NCI-H146 treated with DMSO at 0.1 percent for 48 hours (cell line): ENCODE results near the gene CDK3.

Experiments
- DNase-seq: peaks from one replicate; lab custom pipeline; 2025; ENCODE audit not compliant: unreplicated experiment; lab: John Stamatoyannopoulos, UW

The CDK3 gene

DNA sequence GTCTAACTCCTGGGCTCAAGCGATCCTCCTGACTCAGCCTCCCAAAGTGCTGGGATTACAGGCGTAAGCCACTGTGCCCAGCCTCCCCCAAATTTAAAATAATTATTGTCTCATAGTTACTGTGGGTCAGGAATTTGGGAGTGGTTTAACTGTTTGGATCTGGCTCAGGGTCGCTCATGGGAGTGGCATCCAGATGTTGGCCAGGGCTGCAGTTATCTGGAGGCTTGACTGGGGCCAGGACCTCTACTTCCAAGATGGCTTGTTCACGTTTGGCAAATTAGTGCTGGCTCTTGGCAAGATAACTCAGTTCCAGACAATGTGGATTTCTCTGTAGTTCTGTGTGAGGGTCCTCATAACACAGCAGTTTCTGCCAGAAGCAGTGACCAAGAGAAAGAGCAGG lies 13.6 kb upstream of the CDK3 start:
- no peak for DNase-seq

DNA sequence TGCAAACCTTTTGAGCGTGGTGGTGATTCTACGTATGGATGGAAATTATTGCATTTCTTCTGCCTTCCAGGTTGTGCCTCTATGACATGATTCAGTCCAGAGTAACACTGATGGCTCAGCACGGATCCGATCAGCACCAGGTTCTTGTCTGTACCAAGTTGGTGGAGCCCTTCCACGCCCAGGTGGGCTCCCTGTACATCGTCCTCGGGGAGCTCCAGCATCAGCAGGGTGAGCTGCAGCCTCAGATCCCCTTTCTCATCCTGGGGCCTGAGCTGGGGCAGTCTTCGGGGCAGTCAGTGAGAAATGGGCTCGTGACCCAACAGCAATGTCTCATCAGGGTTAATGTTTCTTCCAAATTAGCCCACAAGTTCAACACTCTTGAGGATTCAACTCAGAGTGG lies 9.3 kb upstream of the CDK3 start:
- no peak for DNase-seq

DNA sequence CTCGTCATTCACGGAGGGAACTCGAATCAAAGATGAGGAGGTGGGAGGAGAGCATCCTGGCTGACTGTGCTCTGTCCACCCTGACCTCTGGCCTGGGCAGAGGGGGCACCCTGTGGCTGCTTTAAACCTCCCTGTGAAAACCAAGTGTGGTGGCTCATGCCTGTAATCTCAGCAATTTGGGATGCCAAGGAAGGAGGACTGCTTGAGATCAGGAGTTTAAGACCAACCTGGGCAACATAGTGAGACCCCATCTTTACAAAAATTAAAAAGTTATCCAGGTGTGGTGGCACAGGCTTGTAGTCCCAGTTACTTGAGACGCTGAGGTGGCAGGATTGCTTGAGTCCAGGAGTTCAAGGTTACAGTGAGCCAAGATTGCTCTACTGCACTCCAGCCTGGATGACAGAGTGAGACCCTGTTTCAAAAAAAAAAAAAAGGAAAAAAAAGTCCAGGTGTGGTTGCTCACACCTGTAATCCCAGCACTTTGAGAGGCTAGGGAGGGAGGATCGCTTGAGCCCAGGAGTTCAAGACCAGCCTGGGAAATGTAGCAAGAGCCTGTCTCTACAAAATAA lies 5.8 kb upstream of the CDK3 start:
- DNase-seq, result no peak

DNA sequence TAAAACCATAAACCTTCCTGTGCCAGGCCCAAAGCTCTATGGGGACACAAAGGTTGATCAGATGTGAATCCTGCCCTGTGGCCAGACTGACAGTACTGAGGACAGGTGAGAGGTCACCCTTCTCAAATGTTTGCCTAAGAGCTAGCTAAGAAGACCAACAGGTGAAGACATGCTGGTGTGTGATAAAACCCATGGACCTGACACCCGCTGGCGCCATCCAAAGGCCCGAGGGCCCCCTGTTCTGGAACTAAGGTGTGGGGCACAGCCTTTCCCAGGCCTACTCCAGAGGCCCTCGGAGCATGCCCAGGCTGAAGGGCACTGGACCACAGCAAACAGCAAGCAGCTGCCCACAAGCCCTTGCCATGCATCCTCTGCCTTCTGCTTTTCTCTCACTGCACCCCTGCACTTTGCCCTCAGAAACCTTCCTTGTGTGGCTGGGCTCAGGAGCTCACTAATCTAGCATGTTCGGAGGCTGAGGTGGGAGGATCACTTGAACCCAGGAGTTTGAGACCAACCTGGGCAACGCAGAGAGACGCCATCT lies 5.2 kb upstream of the CDK3 start:
- no peak for DNase-seq

DNA sequence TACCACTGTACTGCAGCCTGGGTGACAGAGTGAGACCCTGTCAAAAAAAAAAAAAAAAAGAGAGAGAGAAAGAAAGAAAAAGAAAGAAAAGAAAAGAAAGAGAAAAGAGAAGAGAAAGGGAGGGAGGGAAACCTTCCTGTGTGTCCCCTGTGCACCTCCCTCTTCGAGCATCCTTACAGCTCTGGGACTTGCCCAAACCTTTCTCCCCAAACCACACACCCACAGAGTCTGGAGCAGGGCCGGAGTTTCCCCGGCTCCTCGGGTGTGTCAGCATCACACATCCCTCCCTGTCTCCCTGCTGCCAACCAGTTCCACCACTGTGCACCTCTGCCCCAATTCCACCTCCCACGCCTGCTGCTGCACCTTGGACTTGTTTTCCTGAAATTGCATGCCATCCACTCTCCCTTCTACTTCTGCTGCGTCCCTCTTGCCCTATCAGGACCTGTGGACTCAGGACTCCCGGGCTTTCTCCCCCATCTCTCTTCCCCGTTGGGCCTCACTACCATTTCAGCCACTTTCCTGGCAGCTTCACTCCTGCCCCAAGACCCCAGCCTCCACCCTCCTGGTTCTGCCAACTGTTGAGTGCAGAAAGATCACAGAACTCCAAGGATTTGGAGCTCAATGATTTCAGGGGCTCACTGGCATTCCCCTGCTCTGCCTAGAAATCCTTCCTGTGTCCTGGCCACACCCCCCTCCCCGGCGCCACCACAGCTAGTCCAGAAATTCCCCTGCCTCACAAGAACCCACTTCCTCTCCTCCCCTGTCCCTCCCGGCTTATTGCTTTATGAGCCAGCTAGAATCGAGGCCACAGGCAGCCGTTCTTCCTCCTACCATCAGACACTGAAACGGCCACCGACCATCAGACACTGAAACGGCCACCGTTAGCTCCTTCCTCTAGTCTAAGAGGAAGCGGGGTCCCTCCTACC lies 3.7 kb upstream of the CDK3 start:
- DNase-seq, result no peak

DNA sequence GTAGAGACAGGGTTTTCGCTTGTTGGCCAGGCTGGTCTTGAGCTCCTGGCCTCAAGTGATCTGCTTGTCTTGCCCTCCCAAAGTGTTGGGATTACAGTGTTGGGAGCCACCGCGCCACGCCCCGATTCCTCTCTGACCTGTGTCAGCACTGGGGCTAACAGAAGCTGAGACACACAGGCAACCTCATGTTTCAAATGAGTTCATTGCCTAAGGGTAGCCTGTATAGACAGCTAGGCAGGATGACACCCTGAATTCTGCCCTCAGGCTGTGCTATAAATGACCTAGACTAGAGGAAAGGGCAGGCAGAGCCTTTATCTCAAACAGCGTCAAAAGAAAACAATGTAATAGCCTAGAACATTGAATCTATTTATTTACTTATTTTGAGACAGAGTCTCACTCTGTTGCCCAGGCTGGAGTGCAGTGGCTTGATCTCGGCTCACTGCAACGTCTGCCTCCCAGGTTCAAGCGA lies 2.3 kb upstream of the CDK3 start:
- peak; percentile 73 for DNase-seq

DNA sequence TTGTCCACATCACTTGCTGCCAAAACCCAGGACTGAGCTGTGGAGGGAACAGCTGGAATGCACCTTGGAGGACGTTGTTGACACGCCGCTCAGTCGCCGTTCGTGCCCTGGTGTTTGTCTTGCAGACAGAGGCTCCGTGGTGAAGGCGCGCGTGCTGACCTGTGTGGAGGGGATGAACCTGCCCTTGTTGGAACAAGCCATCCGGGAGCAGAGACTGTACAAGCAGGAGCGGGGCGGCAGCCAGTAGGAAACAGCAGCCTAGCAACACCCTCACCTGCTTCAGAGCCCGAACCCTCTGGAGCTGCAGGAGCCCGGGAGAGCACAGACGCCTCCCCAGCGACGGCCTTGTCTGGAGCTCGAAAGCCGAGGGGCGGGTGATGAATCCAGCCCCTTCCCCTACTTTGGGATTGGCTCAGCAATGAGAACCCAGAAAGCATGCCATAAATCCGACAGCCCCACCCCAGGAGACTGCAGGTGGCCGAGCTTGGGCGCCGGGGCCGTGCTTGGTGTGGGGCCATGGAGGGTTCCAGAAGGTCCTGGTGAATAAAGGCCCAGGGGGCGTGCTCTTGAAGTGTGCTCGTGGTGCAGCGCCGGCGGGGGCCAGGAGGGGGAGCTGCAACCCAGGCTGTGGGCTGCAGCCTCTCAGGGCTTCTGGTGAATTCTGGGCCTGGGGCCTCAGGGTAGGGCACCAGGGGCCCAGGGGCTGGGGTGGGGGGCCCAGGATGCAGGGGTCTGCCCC lies 470 bp upstream of the CDK3 start:
- no peak for DNase-seq

DNA sequence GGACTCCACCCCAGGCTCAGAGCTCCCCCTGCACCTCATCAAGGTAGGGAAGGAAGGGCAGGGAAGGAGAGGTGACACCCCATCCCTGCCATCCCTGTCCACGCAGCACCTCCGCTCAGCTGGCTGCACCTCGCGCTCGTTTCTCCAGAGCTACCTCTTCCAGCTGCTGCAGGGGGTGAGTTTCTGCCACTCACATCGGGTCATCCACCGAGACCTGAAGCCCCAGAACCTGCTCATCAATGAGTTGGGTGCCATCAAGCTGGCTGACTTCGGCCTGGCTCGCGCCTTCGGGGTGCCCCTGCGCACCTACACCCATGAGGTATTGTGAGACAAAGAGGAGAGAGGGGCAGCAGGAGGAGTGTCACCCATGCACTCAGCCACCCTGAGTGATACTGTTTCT lies 1.4 kb downstream of the CDK3 start:
- no peak for DNase-seq

DNA sequence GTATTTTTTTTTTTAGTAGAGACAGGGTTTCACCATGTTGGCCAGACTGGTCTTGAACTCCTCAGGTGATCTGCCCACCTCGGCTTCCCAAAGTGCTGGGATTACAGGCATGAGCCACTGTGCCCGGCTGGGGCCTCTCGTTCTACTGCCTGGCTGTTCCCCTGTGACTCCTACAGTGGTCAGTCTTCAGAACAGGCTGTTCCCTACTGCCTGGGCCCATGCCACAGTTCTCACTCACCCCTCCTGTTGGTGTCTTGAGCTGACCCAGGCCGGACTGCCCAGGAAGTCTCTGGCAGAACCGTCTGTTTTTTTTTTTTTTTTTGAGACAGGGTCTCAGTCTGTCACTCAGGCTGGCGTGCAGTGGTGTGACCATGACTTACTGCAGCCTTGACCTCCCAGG lies 3.3 kb downstream of the CDK3 start:
- DNase-seq, result no peak

DNA sequence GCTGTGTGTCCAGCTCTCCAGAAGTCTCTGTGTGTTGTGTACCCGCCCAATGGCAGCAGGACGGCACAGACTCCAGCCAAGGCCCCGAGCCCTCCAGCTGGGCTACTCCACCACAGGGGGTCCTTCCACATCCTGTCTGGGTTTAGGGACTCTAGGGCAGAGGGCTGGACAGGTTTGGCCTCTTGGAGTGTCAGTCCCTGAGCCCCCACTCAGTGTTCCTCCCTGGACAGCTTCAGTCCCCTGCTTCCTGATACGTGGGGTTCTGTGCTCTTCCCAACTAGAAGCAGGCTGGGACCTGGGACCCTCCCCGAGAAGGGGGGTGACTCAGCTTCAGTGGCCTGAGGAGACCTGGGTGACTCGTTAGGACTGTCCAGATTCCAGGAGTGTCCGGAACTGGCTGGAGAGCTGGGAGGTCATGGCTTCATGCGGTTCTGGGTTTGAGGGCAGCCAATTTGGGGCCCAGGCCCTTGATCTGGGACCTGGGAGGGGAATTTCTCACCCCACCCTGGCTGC lies 4.2 kb downstream of the CDK3 start:
- DNase-seq, result no peak

DNA sequence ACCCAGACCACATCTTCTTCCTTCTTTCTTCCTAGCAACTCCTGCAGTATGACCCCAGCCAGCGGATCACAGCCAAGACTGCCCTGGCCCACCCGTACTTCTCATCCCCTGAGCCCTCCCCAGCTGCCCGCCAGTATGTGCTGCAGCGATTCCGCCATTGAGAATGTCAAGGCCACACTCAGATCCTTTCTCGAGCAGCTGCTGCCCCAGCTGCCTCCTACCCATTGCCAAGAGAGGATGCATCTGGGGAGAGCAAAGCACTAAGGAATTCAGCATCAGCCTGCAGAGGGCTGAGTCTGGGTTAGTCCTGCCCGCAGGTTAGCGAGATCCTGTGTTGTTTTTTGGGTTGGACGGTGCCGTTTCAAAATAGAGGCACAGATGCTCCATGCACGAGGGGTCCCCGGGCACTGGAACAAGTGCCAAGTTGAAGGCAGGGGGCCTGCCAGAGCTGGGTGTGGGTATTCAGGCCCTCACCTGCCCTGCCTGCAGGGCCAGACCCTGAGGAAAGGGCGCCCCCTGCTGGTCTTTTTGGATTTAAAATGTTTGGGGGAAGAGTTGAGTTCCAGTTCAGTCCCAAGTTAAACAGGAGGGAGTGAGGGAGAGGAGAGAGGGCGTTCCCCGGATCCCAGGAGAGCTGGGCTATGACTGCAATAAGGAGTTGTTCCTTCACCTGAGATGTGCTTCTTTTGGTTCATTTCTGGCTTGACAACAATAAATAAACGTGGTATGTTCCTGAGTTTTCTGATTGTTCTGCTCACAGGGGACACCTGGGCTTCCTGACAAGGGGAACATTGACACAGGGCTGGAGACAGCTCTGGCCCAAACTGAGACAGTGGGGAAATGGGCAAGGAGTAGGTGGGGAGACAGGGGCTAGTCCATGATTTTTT lies 4.9 kb downstream of the CDK3 start:
- peak; percentile 34 for DNase-seq

DNA sequence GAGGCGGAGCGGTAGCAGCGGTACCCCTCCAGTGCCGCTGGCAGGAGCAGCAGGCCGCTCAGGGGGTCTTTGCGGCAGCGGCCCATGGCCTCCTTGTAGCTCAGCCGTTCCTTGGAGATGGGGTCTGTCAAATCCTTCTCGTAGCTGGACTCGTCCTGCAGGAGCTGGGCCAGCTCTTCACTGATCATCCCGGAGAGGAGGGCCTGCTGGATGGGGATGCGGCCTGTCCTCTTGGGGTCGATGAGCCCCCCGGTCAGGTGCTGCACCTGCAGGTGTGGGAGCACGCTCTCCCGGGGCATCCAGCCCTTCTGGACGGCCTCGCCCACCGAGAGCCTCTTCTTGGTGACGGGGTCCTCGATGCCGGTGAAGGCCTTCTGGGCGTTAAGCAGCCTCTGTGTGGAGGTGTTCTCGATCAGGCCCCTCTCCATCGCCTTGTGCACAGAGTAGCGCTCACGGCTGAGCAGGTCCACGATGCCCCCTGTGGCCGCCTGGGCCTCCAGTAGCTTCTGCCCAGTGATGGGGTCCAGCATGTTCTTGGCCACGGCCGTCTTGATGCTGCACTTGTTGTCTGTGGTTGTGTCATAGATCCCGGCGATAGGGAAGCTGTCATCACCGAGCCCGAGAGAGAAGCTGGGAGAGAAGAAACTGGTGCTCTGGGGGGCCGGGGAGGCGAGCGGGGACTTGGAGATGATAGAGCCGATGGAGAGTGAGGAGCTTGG lies 6.6 kb downstream of the CDK3 start:
- no peak for DNase-seq

DNA sequence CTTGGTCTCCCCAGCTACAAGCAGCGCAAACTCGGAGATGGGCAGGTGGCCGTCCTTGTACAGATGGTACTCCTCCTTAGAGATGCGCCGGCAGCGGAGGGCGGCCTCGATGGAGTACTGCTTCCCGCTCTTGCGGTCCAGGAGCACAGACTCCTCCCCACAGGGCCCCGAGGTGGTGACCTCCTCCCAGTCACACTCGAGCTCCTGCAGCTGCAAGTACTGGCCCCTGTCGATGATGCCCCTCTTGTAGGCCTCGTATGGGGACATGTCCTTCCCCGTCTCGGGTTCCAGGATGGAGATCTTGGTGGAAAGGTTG lies 7.2 kb downstream of the CDK3 start:
- no peak for DNase-seq

DNA sequence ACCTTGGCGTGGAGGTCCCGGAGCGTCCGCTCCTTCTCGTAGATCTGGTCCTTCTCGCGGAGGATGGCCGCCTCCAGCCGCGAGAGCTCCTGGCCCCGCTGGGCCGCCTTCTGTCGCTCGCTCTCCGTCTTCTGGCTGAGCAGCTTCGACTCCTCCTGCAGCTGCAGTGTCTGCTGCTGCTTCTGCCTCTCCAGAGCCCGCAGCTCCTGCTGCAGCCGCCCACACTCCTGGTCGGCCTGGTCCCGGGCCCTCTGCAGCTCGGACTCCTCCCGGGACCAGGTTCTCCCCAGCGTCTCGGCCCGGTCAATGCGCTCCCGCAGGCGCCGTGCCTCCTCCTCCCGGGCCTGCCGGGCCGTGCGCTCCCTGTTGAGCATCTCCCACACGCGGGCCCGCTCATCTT lies 7.6 kb downstream of the CDK3 start:
- DNase-seq, result no peak

DNA sequence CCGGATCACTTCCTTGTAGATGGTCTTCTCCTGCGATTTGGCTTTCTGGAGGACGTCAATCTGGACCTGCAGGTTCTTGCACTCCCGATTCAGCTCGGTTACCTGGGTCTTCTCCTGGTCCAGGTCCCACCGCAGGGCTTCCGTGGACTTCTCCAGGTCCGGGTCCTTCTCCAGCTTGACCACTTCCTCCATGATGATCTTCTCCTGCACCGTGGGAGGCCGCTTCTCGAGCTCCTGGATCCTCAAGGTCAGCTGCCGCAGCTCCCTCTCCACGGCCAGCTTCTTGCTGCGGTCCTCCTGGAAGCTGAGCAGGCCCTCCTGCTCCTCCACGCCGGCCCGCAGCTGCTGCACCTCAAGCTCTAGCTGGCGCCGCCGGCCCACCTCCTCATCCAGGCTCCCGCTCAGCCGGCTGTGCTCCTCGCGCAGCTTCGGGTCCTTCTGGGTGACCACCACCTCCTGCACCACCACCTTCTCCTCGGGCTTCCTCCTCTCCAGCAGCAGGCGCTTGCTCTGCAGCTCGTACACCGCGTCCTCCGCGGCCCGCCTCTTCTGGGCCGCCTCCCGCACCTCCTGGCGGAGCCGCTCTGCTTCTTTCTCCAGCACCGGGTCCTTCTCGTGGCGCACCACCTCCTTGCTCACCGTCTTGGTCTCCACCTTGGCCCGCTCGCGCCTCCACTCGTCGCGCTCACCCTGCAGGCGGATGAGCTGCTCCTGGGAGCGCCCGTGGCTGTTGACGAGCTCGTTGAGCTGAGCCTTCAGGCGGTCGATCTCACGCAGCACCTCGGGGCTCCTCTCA lies 8.2 kb downstream of the CDK3 start:
- DNase-seq, result no peak

DNA sequence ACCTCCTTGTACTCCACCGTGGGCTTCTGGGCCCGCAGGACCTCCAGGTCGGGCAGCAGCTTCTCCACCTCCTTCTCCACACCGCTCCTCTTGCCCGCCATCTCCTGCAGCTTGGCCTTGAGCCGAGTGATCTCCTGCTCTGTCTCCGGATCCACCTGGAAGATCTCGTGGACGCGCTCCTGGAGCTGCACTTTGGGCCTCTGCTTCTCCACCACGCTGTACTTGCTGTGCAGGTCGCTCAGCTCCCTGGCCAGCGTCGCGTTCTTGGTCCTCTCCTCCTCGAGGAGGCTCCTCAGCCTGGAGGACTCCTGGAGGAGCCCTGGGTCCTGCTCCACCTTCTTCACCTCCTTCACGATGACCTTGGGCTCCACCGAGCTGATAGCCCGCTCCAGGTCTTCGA lies 8.8 kb downstream of the CDK3 start:
- DNase-seq, result no peak

DNA sequence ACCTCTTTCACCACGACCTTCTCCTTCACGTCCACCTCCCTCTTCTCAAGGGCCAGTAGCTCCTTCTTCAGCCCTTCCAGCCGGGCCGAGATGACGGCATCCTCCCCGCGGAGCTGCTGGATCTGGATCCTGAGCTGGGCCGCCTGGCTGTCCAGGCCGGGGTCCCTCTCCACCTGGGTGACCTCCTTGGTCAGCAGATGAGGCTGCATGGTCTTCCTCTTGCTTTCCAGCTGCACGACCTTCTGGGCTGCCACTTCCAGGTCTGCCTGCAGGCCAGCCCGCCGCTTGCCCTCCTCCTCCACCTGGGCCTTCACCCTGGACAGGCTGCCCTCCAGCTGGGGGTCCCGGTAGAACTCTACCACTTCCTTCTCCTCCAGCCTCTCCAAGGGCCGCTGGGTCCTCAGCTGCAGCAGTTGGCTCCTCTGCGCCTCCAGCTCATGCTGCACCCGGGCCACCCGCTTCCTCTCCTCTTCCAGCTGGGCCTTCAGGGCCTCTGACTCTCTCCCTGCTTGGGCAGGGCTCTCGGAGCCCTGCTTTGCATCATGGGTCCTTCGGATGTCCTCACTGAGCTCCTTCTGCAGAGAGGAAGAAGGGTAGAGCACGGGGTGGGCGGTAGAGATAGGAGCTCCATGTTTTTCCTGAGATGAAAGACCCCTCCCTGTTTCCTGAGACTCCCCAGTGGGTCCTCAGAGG lies 9.5 kb downstream of the CDK3 start:
- no peak for DNase-seq

DNA sequence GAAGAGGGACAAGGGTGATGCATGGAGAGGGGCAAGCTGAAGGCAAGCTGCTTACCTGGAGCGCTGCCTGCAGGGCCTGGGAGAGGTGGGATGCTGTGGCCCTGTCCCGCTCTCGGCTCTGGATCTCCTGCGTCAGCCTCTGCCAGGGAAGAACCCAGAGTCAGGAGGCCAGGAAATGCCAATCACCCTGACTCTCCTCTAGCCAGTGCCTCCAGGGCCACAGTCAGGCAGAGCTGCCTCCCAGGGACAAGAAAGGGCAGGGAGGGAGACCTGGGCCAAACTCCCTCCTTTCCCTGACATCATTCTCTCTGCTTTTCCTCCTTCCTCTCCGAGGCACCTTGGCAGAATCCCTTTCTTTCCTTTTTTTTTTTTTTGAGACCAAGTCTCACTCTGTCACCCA lies 11.3 kb downstream of the CDK3 start:
- DNase-seq, result no peak
